IPS DF 4.7 (cell line): ENCODE measurements around the gene C10orf53.

Experiments
- DNase-seq: peaks from one replicate; pipeline ENCODE4 v3.0.0-alpha.2; 2013; ENCODE audit warnings: low spot score; ENCODE audit errors: extremely low read depth

C10orf53 gene

GRCh38 chr10:49737474-49738201 lies 58.2 kb downstream of the C10orf53 start:
- DNase-seq: no peak

GRCh38 chr10:49738616-49739360 lies 59.3 kb downstream of the C10orf53 start:
- no peak for DNase-seq

GRCh38 chr10:49739426-49739825 lies 60.0 kb downstream of the C10orf53 start:
- DNase-seq: no peak

GRCh38 chr10:49740346-49741107 lies 61.1 kb downstream of the C10orf53 start:
- no peak for DNase-seq

- DNase-seq: no peak
Observed at GRCh38 chr10:49741108-49741995, 61.9 kb downstream of the C10orf53 start.

- no peak for DNase-seq
Observed at GRCh38 chr10:49742683-49743463, 63.4 kb downstream of the C10orf53 start.

GRCh38 chr10:49743464-49744075 lies 64.1 kb downstream of the C10orf53 start:
- no peak for DNase-seq

GRCh38 chr10:49744091-49744685 lies 64.7 kb downstream of the C10orf53 start:
- DNase-seq: no peak

- DNase-seq: no peak
Observed at GRCh38 chr10:49744924-49745605, 65.6 kb downstream of the C10orf53 start.

- DNase-seq: no peak
Observed at GRCh38 chr10:49745756-49746155, 66.3 kb downstream of the C10orf53 start.

- DNase-seq: no peak
Observed at GRCh38 chr10:49746626-49747302, 67.3 kb downstream of the C10orf53 start.
